B cell (primary cell): ENCODE measurements around the gene PLCG2. TPM values are rescaled to one million over a fixed set of nuclear protein-coding genes. Genes with fewer than 3 reads are reported as not detected.

Source experiments
- ATAC-seq: fragments of 200-7000 bp; cut with Tn5 transposase; one replicate; pipeline ENCODE4 v1.10.0; 2021; ENCODE audit warnings: low read depth, mild to moderate bottlenecking, moderate number of reproducible peaks, moderate library complexity
- CTCF ChIA-PET: fragments of 350-600 bp; sonication (Branson Sonifier 250); formaldehyde crosslinking; loops from one replicate; lab custom pipeline; 2021; ENCODE audit warnings: antibody characterized with exemption, inconsistent platforms; lab: Charles Lee
- POLR2A ChIA-PET: fragments of 350-600 bp; sonication (Branson Sonifier 250); formaldehyde crosslinking; loops from one replicate; lab custom pipeline; 2021; ENCODE audit warnings: antibody characterized with exemption; lab: Charles Lee
- DNase-seq: peaks from one replicate; pipeline ENCODE4 v3.0.0; 2013
- H2AFZ ChIP-seq: 2 replicates; pipeline ENCODE4 v1.6.1; 2012; ENCODE audit warnings: mild to moderate bottlenecking, low read depth, low read length; ENCODE audit not compliant: insufficient read depth, poor library complexity, severe bottlenecking
- H3K27ac ChIP-seq, 2 donors: 1 replicate in 1 of 2; 2 replicates in 1 of 2; pipeline ENCODE4 v1.5.1; 2012 to 2013; ENCODE audit warnings: low read length in 2 of 2, mild to moderate bottlenecking in 2 of 2, moderate library complexity in 1 of 2
- H3K27me3 ChIP-seq, 4 experiments: fragments of 200-600 bp in 1 of 4; sonication (generic) in 1 of 4; replicated peaks in 1 of 4; 1 replicate in 2 of 4; 2 replicates in 2 of 4; pipeline versions ENCODE4 v1.6.1 to v1.7.0; 2013 to 2016; ENCODE audit warnings: low read length in 3 of 4, mild to moderate bottlenecking in 2 of 4, mixed read lengths in 1 of 4, moderate library complexity in 1 of 4; ENCODE audit not compliant: insufficient read depth in 4 of 4, control insufficient read depth in 3 of 4; ENCODE audit errors: control extremely low read depth in 1 of 4
- H3K36me3 ChIP-seq, 2 experiments: replicated peaks in 1 of 2; 1 replicate in 1 of 2; 2 replicates in 1 of 2; pipeline versions ENCODE4 v1.6.1 to v1.7.1; 2013; ENCODE audit warnings: low read length in 1 of 2; ENCODE audit not compliant: insufficient read depth in 2 of 2, control insufficient read depth in 1 of 2; ENCODE audit errors: control extremely low read depth in 1 of 2, extremely low read depth in 1 of 2
- H3K4me1 ChIP-seq, 2 donors: fragments of 200-600 bp in 1 of 2; sonication (generic) in 1 of 2; 1 replicate in 1 of 2; 2 replicates in 1 of 2; pipeline versions ENCODE4 v1.5.1 to v1.6.1; 2013 to 2017; ENCODE audit warnings: low read length in 2 of 2; ENCODE audit not compliant: control insufficient read depth in 2 of 2, insufficient read depth in 2 of 2
- H3K4me2 ChIP-seq: replicated peaks from 2 replicates; pipeline ENCODE3; 2012; ENCODE audit warnings: mild to moderate bottlenecking, low read depth, low read length; ENCODE audit not compliant: poor library complexity, severe bottlenecking
- H3K4me3 ChIP-seq, 5 experiments: fragments of 200-600 bp in 1 of 5; sonication (generic) in 1 of 5; 1 replicate in 3 of 5; 2 replicates in 2 of 5; pipeline versions ENCODE4 v1.5.1 to v1.7.0; 2011 to 2016; ENCODE audit warnings: low read length in 4 of 5, mild to moderate bottlenecking in 4 of 5, low read depth in 2 of 5, control low read depth in 1 of 5, moderate library complexity in 1 of 5; ENCODE audit not compliant: insufficient read depth in 1 of 5; ENCODE audit errors: control extremely low read depth in 1 of 5, extremely low read depth in 1 of 5
- H3K79me2 ChIP-seq: fragments of 200-600 bp; sonication (generic); one replicate; pipeline ENCODE4 v1.6.0; 2016; ENCODE audit warnings: low read length; ENCODE audit not compliant: control insufficient read depth, insufficient read depth
- H3K9ac ChIP-seq: fragments of 200-600 bp; sonication (generic); 2 replicates; pipeline ENCODE4 v1.6.1; 2017; ENCODE audit warnings: mild to moderate bottlenecking, low read length, moderate library complexity
- H3K9me3 ChIP-seq, 3 donors: one replicate each; pipeline versions ENCODE4 v1.6.1 to v1.7.1; 2013; ENCODE audit warnings: low read length in 2 of 3; ENCODE audit not compliant: control insufficient read depth in 2 of 3, insufficient read depth in 1 of 3; ENCODE audit errors: control extremely low read depth in 1 of 3
- H4K20me1 ChIP-seq: 2 replicates; pipeline ENCODE4 v1.6.0; 2012; ENCODE audit warnings: mild to moderate bottlenecking, low read length; ENCODE audit not compliant: insufficient read depth, control insufficient read depth, poor library complexity, severe bottlenecking
- H3K27ac Mint-ChIP-seq: one replicate; pipeline ENCODE4 v1.8.0; 2021; ENCODE audit warnings: mixed read lengths
- H3K27me3 Mint-ChIP-seq: one replicate; pipeline ENCODE4 v1.8.0; 2021; ENCODE audit warnings: mixed read lengths
- H3K4me1 Mint-ChIP-seq: one replicate; pipeline ENCODE4 v1.8.0; 2021; ENCODE audit warnings: mixed read lengths
- H3K4me3 Mint-ChIP-seq: one replicate; pipeline ENCODE4 v1.8.0; 2021; ENCODE audit warnings: mixed read lengths
- H3K9me3 Mint-ChIP-seq: one replicate; pipeline ENCODE4 v1.8.0; 2022; ENCODE audit warnings: mixed read lengths; ENCODE audit not compliant: insufficient read depth
- EZH2 ChIP-seq: IDR thresholded peaks from 2 replicates; pipeline ENCODE4 v1.6.1; 2012; ENCODE audit warnings: borderline replicate concordance, low read depth, mild to moderate bottlenecking, moderate library complexity, low read length; ENCODE audit not compliant: insufficient read depth, poor library complexity, severe bottlenecking
- WGBS: methylation state at CpG from one replicate; pipeline ENCODE4 v1.1.5; 2013; ENCODE audit warnings: missing lambda C conversion rate; ENCODE audit not compliant: insufficient coverage; 5-methylcytosine and 5-hydroxymethylcytosine counted together
- intact Hi-C: fragments of 100-400 bp; cut with micrococcal nuclease; formaldehyde crosslinking; loops from one replicate; pipeline ENCODE4 v1.10.0; 2022
- polyA plus RNA-seq: library from polyadenylated mRNA; depleted of rRNA; stranded (reverse); fragments of >200 nt; gene quantifications from 2 replicates; pipeline ENCODE4 v1.2.3, GENCODE V29; 2012
- total RNA-seq, 2 donors: library from RNA; stranded (reverse); fragments of 120-200 nt in 1 of 2; gene quantifications; 1 replicate in 1 of 2; 2 replicates in 1 of 2; pipeline versions ENCODE4 v1.2.3 to v1.2.4, GENCODE V29; 2013 to 2022
- TF ChIP-seq, protein P1 (sequence below): fragments of 200-600 bp; IDR thresholded peaks from one replicate; pipeline ENCODE4 v1.8.0; 2022; ENCODE audit warnings: antibody characterized with exemption, mild to moderate bottlenecking

PLCG2 gene
- total and polyA plus RNA-seq, 2 donors (not counting 1 experiment from before 2014, with no cell fraction given), result 194 to 812 TPM

DNA sequence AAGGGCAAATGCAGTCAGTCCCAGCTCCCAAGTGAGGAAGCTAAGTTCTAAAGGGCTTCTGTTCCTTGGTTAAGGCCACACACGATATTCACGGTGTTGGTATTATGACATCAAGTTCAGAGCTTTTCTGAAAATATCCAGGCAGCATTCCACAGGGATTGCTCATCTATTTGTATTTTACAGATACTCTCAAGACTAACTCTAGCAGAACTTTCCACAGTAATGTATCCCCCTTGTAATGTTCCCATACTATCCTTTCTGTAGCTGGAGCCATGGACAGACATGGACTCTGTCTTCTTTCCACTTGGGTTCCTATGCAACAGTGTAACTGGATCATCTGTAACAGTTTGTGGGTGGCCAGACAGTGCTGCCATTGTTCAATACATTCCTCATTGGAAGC is 218.6 kb downstream of the PLCG2 start:
- no peaks in the 10 kb centered on the region for H3K9me3 ChIP-seq
- no peaks in the 10 kb centered on the region for H3K79me2 ChIP-seq
- H3K9me3 Mint-ChIP-seq, result no peaks in the 10 kb centered on the region
- H3K27me3 ChIP-seq, result no peaks in the 10 kb centered on the region
- H2AFZ ChIP-seq, result no peak overlapping the region
- POLR2A ChIA-PET, result no interaction called here
- intact Hi-C loops, result no loop called here
- no peak overlapping the region for H3K27ac Mint-ChIP-seq
- no peak overlapping the region for H3K9ac ChIP-seq
- no peaks in the 10 kb centered on the region for H3K4me1 Mint-ChIP-seq
- H3K36me3 ChIP-seq, result peaks cover 0 to 14% of the 10 kb centered on the region in 2 experiments
- no peak overlapping the region for H3K27ac ChIP-seq
- WGBS, result 100% methylated on average over 2 of the region's 2 CpGs
- no peaks in the 10 kb centered on the region for H3K4me1 ChIP-seq
- no peak overlapping the region for H3K4me2 ChIP-seq
- ATAC-seq (no peak), DNase-seq (no peak)
- no peaks in the 10 kb centered on the region for H3K27me3 Mint-ChIP-seq
- TF ChIP-seq, protein P1, sequence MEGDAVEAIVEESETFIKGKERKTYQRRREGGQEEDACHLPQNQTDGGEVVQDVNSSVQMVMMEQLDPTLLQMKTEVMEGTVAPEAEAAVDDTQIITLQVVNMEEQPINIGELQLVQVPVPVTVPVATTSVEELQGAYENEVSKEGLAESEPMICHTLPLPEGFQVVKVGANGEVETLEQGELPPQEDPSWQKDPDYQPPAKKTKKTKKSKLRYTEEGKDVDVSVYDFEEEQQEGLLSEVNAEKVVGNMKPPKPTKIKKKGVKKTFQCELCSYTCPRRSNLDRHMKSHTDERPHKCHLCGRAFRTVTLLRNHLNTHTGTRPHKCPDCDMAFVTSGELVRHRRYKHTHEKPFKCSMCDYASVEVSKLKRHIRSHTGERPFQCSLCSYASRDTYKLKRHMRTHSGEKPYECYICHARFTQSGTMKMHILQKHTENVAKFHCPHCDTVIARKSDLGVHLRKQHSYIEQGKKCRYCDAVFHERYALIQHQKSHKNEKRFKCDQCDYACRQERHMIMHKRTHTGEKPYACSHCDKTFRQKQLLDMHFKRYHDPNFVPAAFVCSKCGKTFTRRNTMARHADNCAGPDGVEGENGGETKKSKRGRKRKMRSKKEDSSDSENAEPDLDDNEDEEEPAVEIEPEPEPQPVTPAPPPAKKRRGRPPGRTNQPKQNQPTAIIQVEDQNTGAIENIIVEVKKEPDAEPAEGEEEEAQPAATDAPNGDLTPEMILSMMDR, result no peak
- no peak overlapping the region for H3K4me3 Mint-ChIP-seq
- no peaks in the 10 kb centered on the region for H4K20me1 ChIP-seq
- CTCF ChIA-PET, result interaction anchor here (1.3 kb wide), 2 partner anchors 10 to 12 kb away, joined by 3 to 4 read pairs; no protein-coding TSS in a partner anchor
- no peak overlapping the region for H3K4me3 ChIP-seq

DNA sequence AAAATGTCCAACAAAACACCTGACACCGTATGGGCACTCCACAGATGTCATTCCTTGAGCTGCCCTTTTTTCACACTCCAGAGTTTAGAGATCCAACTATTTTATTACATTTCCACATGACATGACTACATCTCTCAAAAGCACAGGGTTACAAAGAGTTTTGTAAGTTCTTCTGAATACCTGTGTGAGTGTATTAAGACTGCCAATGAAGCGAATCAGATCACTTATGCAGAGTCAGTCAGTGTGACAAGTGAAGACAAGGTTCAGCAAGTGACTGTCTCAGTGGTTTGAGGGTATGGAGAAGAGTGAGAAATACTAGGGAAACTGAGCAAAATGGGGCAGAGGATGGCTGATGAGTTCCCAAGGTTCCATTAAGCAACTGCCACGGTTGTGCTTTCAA is 223.7 kb downstream of the PLCG2 start:
- POLR2A ChIA-PET, result no interaction called here
- CTCF ChIA-PET, result no interaction called here

More for the DNA sequence above, 223.7 kb downstream of the PLCG2 start:
- ATAC-seq (no peak), DNase-seq (no peak)
- Histone ChIP-seq H3K4me2 (no peak overlapping the region), H3K4me3 (no peak overlapping the region), H3K9ac (no peak overlapping the region), H2AFZ (no peak overlapping the region), H4K20me1 (no peaks in the 10 kb centered on the region), H3K4me1 (no peaks in the 10 kb centered on the region), H3K36me3 (peaks cover 0 to 17% of the 10 kb centered on the region in 2 experiments), H3K27ac (no peak overlapping the region), H3K79me2 (no peaks in the 10 kb centered on the region), H3K27me3 (no peaks in the 10 kb centered on the region), H3K9me3 (peaks cover 0 to 5% (median 0%) of the 10 kb centered on the region in 3 donors)
- Mint-ChIP-seq H3K27me3 (no peaks in the 10 kb centered on the region), H3K9me3 (peaks cover 3% of the 10 kb centered on the region), H3K4me3 (no peak overlapping the region), H3K27ac (no peak overlapping the region), H3K4me1 (no peaks in the 10 kb centered on the region)
- intact Hi-C loops, result no loop called here
- TF ChIP-seq, protein P1, result no peak
- no peak for TF ChIP-seq EZH2
- 100% methylated on average over 3 of the region's 3 CpGs for WGBS
